GM19240 (cell line): ENCODE data around the gene MECP2.
A peak's percentile ranks its signal among the peaks of the same experiment; 100 is the strongest.

Experiments used
- DNase-seq: peaks from one replicate; pipeline ENCODE4 v3.0.0; 2011; ENCODE audit warnings: low spot score; ENCODE audit not compliant: insufficient read length

The MECP2 gene

GRCh38 chrX:154115750-154116149 is 18.2 kb upstream of the MECP2 start:
- no peak for DNase-seq

GRCh38 chrX:154115071-154115470 is 17.6 kb upstream of the MECP2 start:
- DNase-seq = no peak

GRCh38 chrX:154114652-154115051 is 17.1 kb upstream of the MECP2 start:
- DNase-seq = no peak

- no peak for DNase-seq
Measured at GRCh38 chrX:154113729-154114128, 16.2 kb upstream of the MECP2 start.

- no peak for DNase-seq
Measured at GRCh38 chrX:154098551-154098950, 1.0 kb upstream of the MECP2 start.

- peak; percentile 28 for DNase-seq
Measured at GRCh38 chrX:154097003-154097588, 421 bp downstream of the MECP2 start.

GRCh38 chrX:154096140-154097002 is 1.1 kb downstream of the MECP2 start:
- no peak for DNase-seq

GRCh38 chrX:154094833-154095232 is 2.7 kb downstream of the MECP2 start:
- DNase-seq = no peak

GRCh38 chrX:154093965-154094364 is 3.6 kb downstream of the MECP2 start:
- DNase-seq = no peak

- no peak for DNase-seq
Measured at GRCh38 chrX:154092371-154092770, 5.1 kb downstream of the MECP2 start.

- DNase-seq = no peak
Measured at GRCh38 chrX:154091678-154092077, 5.8 kb downstream of the MECP2 start.

GRCh38 chrX:154090731-154091130 is 6.8 kb downstream of the MECP2 start:
- DNase-seq = no peak

- DNase-seq = no peak
Measured at GRCh38 chrX:154084449-154085300, 12.8 kb downstream of the MECP2 start.

GRCh38 chrX:154083126-154083517 is 14.4 kb downstream of the MECP2 start:
- no peak for DNase-seq

- no peak for DNase-seq
Measured at GRCh38 chrX:154082396-154083125, 15.0 kb downstream of the MECP2 start.

- DNase-seq = no peak
Measured at GRCh38 chrX:154077101-154077500, 20.4 kb downstream of the MECP2 start.

GRCh38 chrX:154074199-154074598 is 23.3 kb downstream of the MECP2 start:
- DNase-seq = no peak

GRCh38 chrX:154072192-154072591 is 25.3 kb downstream of the MECP2 start:
- DNase-seq = no peak

- DNase-seq = no peak
Measured at GRCh38 chrX:154068560-154068959, 29.0 kb downstream of the MECP2 start.

- no peak for DNase-seq
Measured at GRCh38 chrX:154064637-154065435, 32.7 kb downstream of the MECP2 start.

GRCh38 chrX:154063234-154063633 is 34.3 kb downstream of the MECP2 start:
- DNase-seq = no peak
